ENCODE results near the gene LEO1. TPM values are rescaled to one million over a fixed set of nuclear protein-coding genes. Genes with fewer than 3 reads are reported as not detected.

Gene LEO1
- total RNA-seq, 1 experiment from 2014 or later: 28.4 TPM

- TF ChIP-seq SP1 (CRISPR knock-in tag; conservative IDR thresholded peaks at IDR 0.05) (no peak), NR2C2 (CRISPR knock-in tag; IDR thresholded peaks at IDR 0.05) (no peak), MYBL2 (CRISPR knock-in tag; IDR thresholded peaks at IDR 0.05) (no peak), RELA (CRISPR knock-in tag; IDR thresholded peaks at IDR 0.05; ENCODE audit: borderline replicate concordance) (no peak), PRRX2 (CRISPR knock-in tag; IDR thresholded peaks at IDR 0.05) (no peak), ZSCAN18 (CRISPR knock-in tag; IDR thresholded peaks at IDR 0.05) (no peak)
These were observed 30.8 kb upstream of the LEO1 start (continued) for GRCh38 chr15:52002351-52002750.

GRCh38 chr15:51992953-51993352 is 21.4 kb upstream of the LEO1 start:
- H3K4me3 Mint-ChIP-seq: no peak overlapping the region
- POLR2A ChIA-PET: interaction anchor here (0.6 kb wide), 2 partner anchors 9 to 125 kb away, joined by 3 read pairs; no protein-coding TSS in a partner anchor
- CTCF ChIA-PET: interaction anchor here (1.1 to 1.5 kb wide), 2 partner anchors 86 to 215 kb away, joined by 3 to 5 read pairs; no protein-coding TSS in a partner anchor
- H3K9me3 Mint-ChIP-seq: no peaks in the 10 kb centered on the region
- H3K4me1 Mint-ChIP-seq: no peaks in the 10 kb centered on the region
- no peak for DNase-seq (ENCODE audit: low spot score)
- ATAC-seq: no peak
- TF ChIP-seq SOX15 (CRISPR knock-in tag; IDR thresholded peaks at IDR 0.05) (no peak), USF2 (CRISPR knock-in tag; IDR thresholded peaks at IDR 0.05) (no peak)
- H3K27ac Mint-ChIP-seq: no peak overlapping the region
- H3K36me3 Mint-ChIP-seq: no peaks in the 10 kb centered on the region
- H3K27me3 Mint-ChIP-seq (ENCODE audit: low read depth): no peaks in the 10 kb centered on the region; the same call in 1 of the 2 replicates

GRCh38 chr15:51991141-51991540 is 19.6 kb upstream of the LEO1 start:
- DNase-seq (ENCODE audit: low spot score) (no peak), ATAC-seq (no peak)
- no peak for TF ChIP-seq PRRX2 (CRISPR knock-in tag; IDR thresholded peaks at IDR 0.05)
- Mint-ChIP-seq H3K27ac (no peak overlapping the region), H3K9me3 (no peaks in the 10 kb centered on the region), H3K27me3 (ENCODE audit: low read depth) (no peaks in the 10 kb centered on the region; the same call in 1 of the 2 replicates), H3K4me1 (no peaks in the 10 kb centered on the region), H3K36me3 (no peaks in the 10 kb centered on the region), H3K4me3 (no peak overlapping the region)
- ChIA-PET POLR2A (interaction anchor here (0.6 kb wide), 1 partner anchor 17 kb away, joined by 4 read pairs; no protein-coding TSS in a partner anchor), CTCF (no interaction called here)

- no peak for ATAC-seq
- no peak for DNase-seq (ENCODE audit: low spot score)
- POLR2A ChIA-PET: no interaction called here
- Mint-ChIP-seq H3K36me3 (no peaks in the 10 kb centered on the region), H3K9me3 (no peaks in the 10 kb centered on the region), H3K27ac (no peak overlapping the region), H3K27me3 (ENCODE audit: low read depth) (no peaks in the 10 kb centered on the region), H3K4me1 (no peaks in the 10 kb centered on the region), H3K4me3 (no peak overlapping the region)
- CTCF ChIA-PET: no interaction called here
- TF ChIP-seq ZBTB21 (CRISPR knock-in tag; IDR thresholded peaks at IDR 0.05; ENCODE audit: borderline replicate concordance): no peak
- TF ChIP-seq PRDM15 (CRISPR knock-in tag; IDR thresholded peaks at IDR 0.05): no peak
- TF ChIP-seq ZMAT4 (CRISPR knock-in tag; IDR thresholded peaks at IDR 0.05): no peak
- TF ChIP-seq ETV6 (CRISPR knock-in tag; IDR thresholded peaks at IDR 0.05): no peak
- no peak for TF ChIP-seq SMAD4 (CRISPR knock-in tag; IDR thresholded peaks at IDR 0.05)
- no peak for TF ChIP-seq TP53 (CRISPR knock-in tag; IDR thresholded peaks at IDR 0.05)
- TF ChIP-seq ZNF138 (CRISPR knock-in tag; conservative IDR thresholded peaks at IDR 0.05): no peak
- TF ChIP-seq OVOL2 (CRISPR knock-in tag; IDR thresholded peaks at IDR 0.05; ENCODE audit: borderline replicate concordance): no peak
- no peak for TF ChIP-seq NFYB (CRISPR knock-in tag; conservative IDR thresholded peaks at IDR 0.05; ENCODE audit: low read depth)
- no peak for TF ChIP-seq HMGXB4 (CRISPR knock-in tag; IDR thresholded peaks at IDR 0.05)
- no peak for TF ChIP-seq USF2 (CRISPR knock-in tag; IDR thresholded peaks at IDR 0.05)
- TF ChIP-seq ZNF512 (CRISPR knock-in tag; IDR thresholded peaks at IDR 0.05; ENCODE audit: borderline replicate concordance): no peak
These were observed 11.2 kb upstream of the LEO1 start for GRCh38 chr15:51982770-51983103.

Measured in WTC11 (cell line).